K562 treated with DMSO at 1 percent for 4 hours (cell line): ENCODE results near the gene GARIN1A. TPM values are rescaled to one million over a fixed set of nuclear protein-coding genes. Genes with fewer than 3 reads are reported as not detected.

ENCODE experiments used
- total RNA-seq: library from RNA; unstranded; fragments of 300-600 nt; gene quantifications from 2 replicates; pipeline ENCODE4 v1.2.3, GENCODE V29; 2022; ENCODE audit not compliant: insufficient read depth

GARIN1A gene
- total RNA-seq, result 0.26 and 0.65 TPM in 2 replicates

GRCh38 chr7:128671992-128672391 lies at the start of gene GARIN1A:
Gene GARIN1A, plus strand, starts transcription at chr7:128672292. Its CDS starts 106 bp downstream, at chr7:128672398.

Other genes with a start within 250 kb of the GARIN1A start
- 14.7 and 19.1 TPM in 2 replicates for gene HILPDA, start 216.4 kb upstream of the GARIN1A start, total RNA-seq
- 21.0 and 25.4 TPM in 2 replicates for gene METTL2B, start 195.5 kb upstream of the GARIN1A start, total RNA-seq
- 178 and 192 TPM in 2 replicates for gene CALU, start 67.1 kb downstream of the GARIN1A start, total RNA-seq
- not detected in 2 replicates for gene OPN1SW, start 103.5 kb downstream of the GARIN1A start, total RNA-seq
- gene CCDC136, start 119.7 kb downstream of the GARIN1A start, total RNA-seq, result 16.1 and 38.4 TPM in 2 replicates
- gene FLNC, start 158.1 kb downstream of the GARIN1A start, total RNA-seq, result 91.3 and 106 TPM in 2 replicates
- 640 and 645 TPM in 2 replicates for gene ATP6V1F, start 190.6 kb downstream of the GARIN1A start, total RNA-seq
- gene KCP, start 238.4 kb downstream of the GARIN1A start, total RNA-seq, result 0.27 TPM in 1 of 2 replicates, not detected in the other